ENCODE results near the gene KIAA1614. TPM values are rescaled to one million over a fixed set of nuclear protein-coding genes. Genes with fewer than 3 reads are reported as not detected.

The KIAA1614 gene
- total RNA-seq, 2 donors from 2014 or later: 9.1 to 11.0 TPM

- H3K36me3 ChIP-seq: no peaks in the 10 kb centered on the region
- no peak for DNase-seq (ENCODE audit: low spot score)
- no peaks in the 10 kb centered on the region for H3K27me3 ChIP-seq
- H3K27ac ChIP-seq: no peak overlapping the region
- TF ChIP-seq CTCF (IDR thresholded peaks at IDR 0.05): no peak
- peaks cover 0 to 3% of the 10 kb centered on the region in 2 donors for H3K4me1 ChIP-seq
- H3K9me3 ChIP-seq: no peaks in the 10 kb centered on the region
- H3K4me3 ChIP-seq: no peak overlapping the region
These were observed 26.4 kb upstream of the KIAA1614 start for GRCh38 chr1:180886338-180886737.

- peak; percentile 11 for DNase-seq (ENCODE audit: low spot score)
- Histone ChIP-seq H3K4me3 (no peak overlapping the region), H3K27me3 (no peaks in the 10 kb centered on the region), H3K9me3 (no peaks in the 10 kb centered on the region), H3K36me3 (no peaks in the 10 kb centered on the region), H3K27ac (no peak overlapping the region), H3K4me1 (no peaks in the 10 kb centered on the region)
- no peak for TF ChIP-seq CTCF (IDR thresholded peaks at IDR 0.05)
These were observed 24.9 kb upstream of the KIAA1614 start for GRCh38 chr1:180887841-180888240.

GRCh38 chr1:180888870-180889269 is 23.8 kb upstream of the KIAA1614 start:
- H3K36me3 ChIP-seq: no peaks in the 10 kb centered on the region
- no peak overlapping the region for H3K4me3 ChIP-seq
- H3K4me1 ChIP-seq: no peaks in the 10 kb centered on the region
- no peak for TF ChIP-seq CTCF (IDR thresholded peaks at IDR 0.05)
- no peak overlapping the region for H3K27ac ChIP-seq
- H3K27me3 ChIP-seq: no peaks in the 10 kb centered on the region
- no peaks in the 10 kb centered on the region for H3K9me3 ChIP-seq
- no peak for DNase-seq (ENCODE audit: low spot score)

- Histone ChIP-seq H3K27me3 (no peaks in the 10 kb centered on the region), H3K9me3 (no peaks in the 10 kb centered on the region), H3K36me3 (no peaks in the 10 kb centered on the region), H3K4me3 (no peak overlapping the region), H3K27ac (no peak overlapping the region), H3K4me1 (no peaks in the 10 kb centered on the region)
- no peak for DNase-seq (ENCODE audit: low spot score)
- no peak for TF ChIP-seq CTCF (IDR thresholded peaks at IDR 0.05)
These were observed 23.4 kb upstream of the KIAA1614 start for GRCh38 chr1:180889325-180889724.

GRCh38 chr1:180892272-180892671 is 20.4 kb upstream of the KIAA1614 start:
- TF ChIP-seq CTCF (IDR thresholded peaks at IDR 0.05): no peak
- DNase-seq (ENCODE audit: low spot score): peak; percentile 21
- no peaks in the 10 kb centered on the region for H3K9me3 ChIP-seq
- no peaks in the 10 kb centered on the region for H3K27me3 ChIP-seq
- H3K27ac ChIP-seq: no peak overlapping the region
- H3K4me1 ChIP-seq: no peaks in the 10 kb centered on the region
- no peak overlapping the region for H3K4me3 ChIP-seq
- H3K36me3 ChIP-seq: no peaks in the 10 kb centered on the region

GRCh38 chr1:180892675-180893074 is 20.0 kb upstream of the KIAA1614 start:
- H3K4me3 ChIP-seq: no peak overlapping the region
- H3K9me3 ChIP-seq: no peaks in the 10 kb centered on the region
- H3K27ac ChIP-seq: no peak overlapping the region
- no peak for TF ChIP-seq CTCF (IDR thresholded peaks at IDR 0.05)
- no peaks in the 10 kb centered on the region for H3K27me3 ChIP-seq
- DNase-seq (ENCODE audit: low spot score): peak; percentile 21
- no peaks in the 10 kb centered on the region for H3K36me3 ChIP-seq
- H3K4me1 ChIP-seq: no peaks in the 10 kb centered on the region

All from right atrium auricular region (tissue), 2 donors.